HepG2 (cell line): Measurements from ENCODE around the gene DLX1. TPM values are rescaled to one million over a fixed set of nuclear protein-coding genes. Genes with fewer than 3 reads are reported as not detected.

Source experiments
- GATA4 ChIP-seq: sonication (generic); IDR thresholded peaks from 2 replicates; pipeline ENCODE4 v1.6.1; 2016; ENCODE audit warnings: antibody characterized with exemption, low read depth, borderline replicate concordance
- HMG20B ChIP-seq: conservative IDR thresholded peaks from 2 replicates; pipeline ENCODE4 v1.6.1; 2016; ENCODE audit warnings: missing genetic modification reagents, missing compliant biosample characterization
- HNRNPL ChIP-seq: fragments of 200-400 bp; formaldehyde crosslinking; IDR thresholded peaks from 2 replicates; pipeline ENCODE4 v1.6.1; 2017; ENCODE audit warnings: mild to moderate bottlenecking, low read depth, low read length
- KLF13 ChIP-seq: sonication (generic); formaldehyde crosslinking; IDR thresholded peaks from 2 replicates; pipeline ENCODE4 v1.4.0; 2020; ENCODE audit warnings: mild to moderate bottlenecking, missing genetic modification reagents
- MBD4 ChIP-seq: IDR thresholded peaks from 2 replicates; pipeline ENCODE4 v1.6.1; 2012; ENCODE audit warnings: low read length, inconsistent platforms, borderline replicate concordance
- PAWR ChIP-seq: sonication (generic); formaldehyde crosslinking; IDR thresholded peaks from 2 replicates; pipeline ENCODE4 v1.4.0; 2020; ENCODE audit warnings: missing genetic modification reagents, mild to moderate bottlenecking, borderline replicate concordance
- PRMT3 ChIP-seq: sonication (generic); formaldehyde crosslinking; IDR thresholded peaks from 2 replicates; pipeline ENCODE4 v1.8.1; 2022; ENCODE audit warnings: low read depth, mild to moderate bottlenecking, moderate library complexity, missing genetic modification reagents, borderline replicate concordance
- TAF1 ChIP-seq: sonication (generic); formaldehyde crosslinking; IDR thresholded peaks from 2 replicates; pipeline ENCODE4 v1.4.0; 2020; ENCODE audit warnings: missing genetic modification reagents
- ZNF331 ChIP-seq: sonication (generic); formaldehyde crosslinking; IDR thresholded peaks from 2 replicates; pipeline ENCODE4 v1.4.0; 2020; ENCODE audit warnings: missing genetic modification reagents
- ZNF34 ChIP-seq: sonication (generic); formaldehyde crosslinking; IDR thresholded peaks from 2 replicates; pipeline ENCODE4 v1.4.0; 2020; ENCODE audit warnings: mild to moderate bottlenecking, missing genetic modification reagents, borderline replicate concordance
- ZNF367 ChIP-seq: sonication (generic); formaldehyde crosslinking; IDR thresholded peaks from 2 replicates; pipeline ENCODE4 v1.4.0; 2020; ENCODE audit warnings: missing genetic modification reagents, borderline replicate concordance
- ZNF598 ChIP-seq: sonication (generic); formaldehyde crosslinking; IDR thresholded peaks from 2 replicates; pipeline ENCODE4 v1.5.1; 2020; ENCODE audit warnings: mild to moderate bottlenecking, missing genetic modification reagents, borderline replicate concordance
- ZNF652 ChIP-seq: IDR thresholded peaks from 2 replicates; pipeline ENCODE4 v1.6.1; 2016; ENCODE audit warnings: low read depth, borderline replicate concordance
- ZNF709 ChIP-seq: sonication (generic); formaldehyde crosslinking; IDR thresholded peaks from 2 replicates; pipeline ENCODE4 v1.5.0; 2020; ENCODE audit warnings: mild to moderate bottlenecking, missing genetic modification reagents
- ZSCAN9 ChIP-seq: IDR thresholded peaks from 2 replicates; pipeline ENCODE4 v1.6.1; 2016; ENCODE audit warnings: borderline replicate concordance
- polyA plus RNA-seq, 8 experiments: library from polyadenylated mRNA; depleted of rRNA in 3 of 8; stranded (reverse) in 7 of 8; unstranded in 1 of 8; fragments of >200 nt; fragmentation: Illumina TruSeq in 4 of 8; extraction: Trizol in 4 of 8; gene quantifications; 2 replicates each; pipeline versions ENCODE4 v1.2.1 to v1.2.3, GENCODE V29; 2011 to 2016; ENCODE audit warnings: low read depth in 4 of 8, missing spikeins in 1 of 8, mixed read lengths in 1 of 8; ENCODE audit not compliant: insufficient read depth in 1 of 8
- total RNA-seq, 5 experiments: library from RNA; depleted of rRNA; stranded (reverse); fragments of >200 nt; fragmentation: Illumina TruSeq; extraction: Trizol; gene quantifications; 2 replicates each; pipeline ENCODE4 v1.2.3, GENCODE V29; 2016; ENCODE audit warnings: low read depth in 1 of 5
- TF ChIP-seq, protein P1 (sequence below): sonication (generic); formaldehyde crosslinking; conservative IDR thresholded peaks from 2 replicates; pipeline ENCODE4 v1.8.0; 2022; ENCODE audit warnings: missing genetic modification reagents
- TF ChIP-seq, protein P2 (sequence below): sonication (generic); formaldehyde crosslinking; IDR thresholded peaks from 2 replicates; pipeline ENCODE4 v1.4.0; 2020; ENCODE audit warnings: missing genetic modification reagents, borderline replicate concordance
- TF ChIP-seq, protein P3 (sequence below): sonication (generic); formaldehyde crosslinking; IDR thresholded peaks from 2 replicates; pipeline ENCODE4 v1.4.0; 2020; ENCODE audit warnings: mild to moderate bottlenecking, missing genetic modification reagents
- TF ChIP-seq, protein P4 (sequence below): sonication (generic); formaldehyde crosslinking; conservative IDR thresholded peaks from 2 replicates; pipeline ENCODE4 v1.8.1; 2023; ENCODE audit warnings: missing genetic modification reagents
- TF ChIP-seq, protein P5 (sequence below): sonication (generic); formaldehyde crosslinking; IDR thresholded peaks from 2 replicates; pipeline ENCODE4 v1.4.0; 2020; ENCODE audit warnings: missing genetic modification reagents
- TF ChIP-seq, protein P6 (sequence below): sonication (generic); formaldehyde crosslinking; IDR thresholded peaks from 2 replicates; pipeline ENCODE4 v1.4.0; 2020; ENCODE audit warnings: missing genetic modification reagents
- TF ChIP-seq, protein P7 (sequence below): IDR thresholded peaks from 2 replicates; pipeline ENCODE4 v1.6.1; 2018; ENCODE audit warnings: missing genetic modification reagents, mild to moderate bottlenecking, missing compliant biosample characterization

Gene DLX1
- total and polyA plus RNA-seq, 2 of the 13 experiments (the other 11 are each of a cell fraction or from before 2014, with no cell fraction given), result 0.18 to 0.86 TPM

DNA sequence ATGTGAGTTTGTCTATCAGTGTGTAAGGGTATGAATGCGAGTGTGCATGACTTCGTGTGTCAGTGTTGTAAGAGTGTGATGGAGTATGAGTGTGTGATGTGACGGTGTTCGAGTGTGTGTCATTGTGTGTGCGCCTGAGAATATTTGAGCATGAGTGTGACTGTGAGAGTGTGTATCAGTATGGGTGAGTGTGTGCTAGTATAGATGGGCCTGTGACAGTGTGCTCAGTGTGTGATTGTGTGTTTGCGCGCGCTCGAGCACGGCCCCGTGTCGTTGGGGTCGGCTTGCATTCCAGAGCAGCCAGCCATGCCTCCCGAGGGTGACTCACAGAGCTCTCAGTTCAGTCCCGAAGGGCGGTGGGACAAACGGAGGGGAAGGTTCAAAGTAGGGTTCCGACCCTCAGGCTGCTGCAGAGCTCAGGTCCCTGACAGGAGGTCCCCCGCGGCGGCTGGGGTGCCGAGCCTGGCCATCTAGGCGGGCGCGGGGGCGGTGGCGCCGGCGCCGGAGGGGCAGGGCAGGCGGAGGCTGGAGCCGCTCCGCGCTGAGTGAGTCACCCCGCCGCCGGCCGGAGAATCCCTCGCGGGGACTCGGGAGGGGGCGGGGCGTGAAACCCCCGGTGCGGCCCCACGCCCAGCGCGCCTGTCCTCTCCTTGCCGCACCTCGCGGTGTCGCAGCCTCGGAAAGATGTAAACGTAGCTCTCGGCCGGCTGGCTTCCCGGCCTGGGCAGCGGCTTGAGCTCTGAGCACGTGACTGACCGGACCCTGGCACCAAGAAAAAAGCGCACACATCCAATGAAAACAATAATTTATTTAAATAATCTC, 13.6 kb downstream of the DLX1 start (continued):
- TF ChIP-seq, protein P1, sequence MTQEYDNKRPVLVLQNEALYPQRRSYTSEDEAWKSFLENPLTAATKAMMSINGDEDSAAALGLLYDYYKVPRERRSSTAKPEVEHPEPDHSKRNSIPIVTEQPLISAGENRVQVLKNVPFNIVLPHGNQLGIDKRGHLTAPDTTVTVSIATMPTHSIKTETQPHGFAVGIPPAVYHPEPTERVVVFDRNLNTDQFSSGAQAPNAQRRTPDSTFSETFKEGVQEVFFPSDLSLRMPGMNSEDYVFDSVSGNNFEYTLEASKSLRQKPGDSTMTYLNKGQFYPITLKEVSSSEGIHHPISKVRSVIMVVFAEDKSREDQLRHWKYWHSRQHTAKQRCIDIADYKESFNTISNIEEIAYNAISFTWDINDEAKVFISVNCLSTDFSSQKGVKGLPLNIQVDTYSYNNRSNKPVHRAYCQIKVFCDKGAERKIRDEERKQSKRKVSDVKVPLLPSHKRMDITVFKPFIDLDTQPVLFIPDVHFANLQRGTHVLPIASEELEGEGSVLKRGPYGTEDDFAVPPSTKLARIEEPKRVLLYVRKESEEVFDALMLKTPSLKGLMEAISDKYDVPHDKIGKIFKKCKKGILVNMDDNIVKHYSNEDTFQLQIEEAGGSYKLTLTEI (CRISPR knock-in tag), result no peak
- TF ChIP-seq, protein P2, sequence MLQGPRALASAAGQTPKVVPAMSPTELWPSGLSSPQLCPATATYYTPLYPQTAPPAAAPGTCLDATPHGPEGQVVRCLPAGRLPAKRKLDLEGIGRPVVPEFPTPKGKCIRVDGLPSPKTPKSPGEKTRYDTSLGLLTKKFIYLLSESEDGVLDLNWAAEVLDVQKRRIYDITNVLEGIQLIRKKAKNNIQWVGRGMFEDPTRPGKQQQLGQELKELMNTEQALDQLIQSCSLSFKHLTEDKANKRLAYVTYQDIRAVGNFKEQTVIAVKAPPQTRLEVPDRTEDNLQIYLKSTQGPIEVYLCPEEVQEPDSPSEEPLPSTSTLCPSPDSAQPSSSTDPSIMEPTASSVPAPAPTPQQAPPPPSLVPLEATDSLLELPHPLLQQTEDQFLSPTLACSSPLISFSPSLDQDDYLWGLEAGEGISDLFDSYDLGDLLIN (CRISPR knock-in tag), result no peak
- TF ChIP-seq ZNF367 (CRISPR knock-in tag) (no peak), KLF13 (CRISPR knock-in tag) (peak; percentile 6; the same call in 1 of the 2 replicates), HMG20B (no peak), PAWR (CRISPR knock-in tag) (no peak), TAF1 (CRISPR knock-in tag) (no peak), ZNF652 (CRISPR knock-in tag) (no peak), ZSCAN9 (no peak), ZNF709 (CRISPR knock-in tag) (peak; percentile 69; the same call in 1 of the 2 replicates), MBD4 (no peak), ZNF331 (CRISPR knock-in tag) (no peak), PRMT3 (CRISPR knock-in tag) (no peak), ZNF34 (no peak), GATA4 (no peak), HNRNPL (no peak), ZNF598 (no peak)
- TF ChIP-seq, protein P3, sequence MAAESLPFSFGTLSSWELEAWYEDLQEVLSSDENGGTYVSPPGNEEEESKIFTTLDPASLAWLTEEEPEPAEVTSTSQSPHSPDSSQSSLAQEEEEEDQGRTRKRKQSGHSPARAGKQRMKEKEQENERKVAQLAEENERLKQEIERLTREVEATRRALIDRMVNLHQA (CRISPR knock-in tag), result no peak
- TF ChIP-seq, protein P4, sequence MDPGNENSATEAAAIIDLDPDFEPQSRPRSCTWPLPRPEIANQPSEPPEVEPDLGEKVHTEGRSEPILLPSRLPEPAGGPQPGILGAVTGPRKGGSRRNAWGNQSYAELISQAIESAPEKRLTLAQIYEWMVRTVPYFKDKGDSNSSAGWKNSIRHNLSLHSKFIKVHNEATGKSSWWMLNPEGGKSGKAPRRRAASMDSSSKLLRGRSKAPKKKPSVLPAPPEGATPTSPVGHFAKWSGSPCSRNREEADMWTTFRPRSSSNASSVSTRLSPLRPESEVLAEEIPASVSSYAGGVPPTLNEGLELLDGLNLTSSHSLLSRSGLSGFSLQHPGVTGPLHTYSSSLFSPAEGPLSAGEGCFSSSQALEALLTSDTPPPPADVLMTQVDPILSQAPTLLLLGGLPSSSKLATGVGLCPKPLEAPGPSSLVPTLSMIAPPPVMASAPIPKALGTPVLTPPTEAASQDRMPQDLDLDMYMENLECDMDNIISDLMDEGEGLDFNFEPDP (CRISPR knock-in tag), result no peak
- TF ChIP-seq, protein P5, sequence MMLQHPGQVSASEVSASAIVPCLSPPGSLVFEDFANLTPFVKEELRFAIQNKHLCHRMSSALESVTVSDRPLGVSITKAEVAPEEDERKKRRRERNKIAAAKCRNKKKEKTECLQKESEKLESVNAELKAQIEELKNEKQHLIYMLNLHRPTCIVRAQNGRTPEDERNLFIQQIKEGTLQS (CRISPR knock-in tag), result no peak; the same call in 1 of the 2 replicates
- TF ChIP-seq, protein P6, sequence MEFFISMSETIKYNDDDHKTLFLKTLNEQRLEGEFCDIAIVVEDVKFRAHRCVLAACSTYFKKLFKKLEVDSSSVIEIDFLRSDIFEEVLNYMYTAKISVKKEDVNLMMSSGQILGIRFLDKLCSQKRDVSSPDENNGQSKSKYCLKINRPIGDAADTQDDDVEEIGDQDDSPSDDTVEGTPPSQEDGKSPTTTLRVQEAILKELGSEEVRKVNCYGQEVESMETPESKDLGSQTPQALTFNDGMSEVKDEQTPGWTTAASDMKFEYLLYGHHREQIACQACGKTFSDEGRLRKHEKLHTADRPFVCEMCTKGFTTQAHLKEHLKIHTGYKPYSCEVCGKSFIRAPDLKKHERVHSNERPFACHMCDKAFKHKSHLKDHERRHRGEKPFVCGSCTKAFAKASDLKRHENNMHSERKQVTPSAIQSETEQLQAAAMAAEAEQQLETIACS (CRISPR knock-in tag), result peak; percentile 85
- TF ChIP-seq, protein P7, sequence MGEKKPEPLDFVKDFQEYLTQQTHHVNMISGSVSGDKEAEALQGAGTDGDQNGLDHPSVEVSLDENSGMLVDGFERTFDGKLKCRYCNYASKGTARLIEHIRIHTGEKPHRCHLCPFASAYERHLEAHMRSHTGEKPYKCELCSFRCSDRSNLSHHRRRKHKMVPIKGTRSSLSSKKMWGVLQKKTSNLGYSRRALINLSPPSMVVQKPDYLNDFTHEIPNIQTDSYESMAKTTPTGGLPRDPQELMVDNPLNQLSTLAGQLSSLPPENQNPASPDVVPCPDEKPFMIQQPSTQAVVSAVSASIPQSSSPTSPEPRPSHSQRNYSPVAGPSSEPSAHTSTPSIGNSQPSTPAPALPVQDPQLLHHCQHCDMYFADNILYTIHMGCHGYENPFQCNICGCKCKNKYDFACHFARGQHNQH, result peak; percentile 36; the same call in 1 of the 2 replicates
